ENCODE data around the gene ARHGEF40. TPM values are rescaled to one million over a fixed set of nuclear protein-coding genes. Genes with fewer than 3 reads are reported as not detected.

ARHGEF40 gene
- total and polyA plus RNA-seq, 10 of the 15 experiments (the other 5 are each of a cell fraction or from before 2014, with no cell fraction given): 0.03 to 0.31 (median 0.08) TPM; not detected in 2

DNA sequence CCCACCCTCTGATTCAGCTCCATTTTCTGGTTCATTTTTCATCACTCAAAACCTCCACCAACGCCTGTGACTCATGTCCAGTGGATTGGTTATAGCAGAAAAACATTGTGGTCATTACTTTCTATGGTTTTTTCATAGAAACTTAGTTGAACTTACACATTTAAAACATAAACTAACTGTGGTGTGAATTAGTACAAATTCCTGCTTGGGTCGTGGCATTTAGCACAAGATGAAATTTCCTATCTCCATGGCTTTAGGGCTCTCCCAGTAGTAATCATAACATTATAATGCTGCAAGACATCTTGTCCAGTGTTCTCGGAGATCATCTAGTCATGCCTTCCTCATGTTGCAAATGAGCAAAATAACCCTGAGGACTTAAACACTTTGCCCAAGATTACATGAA, 20.8 kb upstream of the ARHGEF40 start:
- BruUV-seq (replicated peaks): no TSS peak
- POLR2A ChIA-PET: no interaction called here
- H3K4me1 ChIP-seq (ENCODE audit: control insufficient read depth, insufficient read depth, low read length): no peaks in the 10 kb centered on the region
- FAIRE-seq (no peak), ATAC-seq (no peak), DNase-seq (ENCODE audit: low read depth, low spot score) (no peak)
- no peak overlapping the region for H3K4me2 ChIP-seq (ENCODE audit: control insufficient read depth, insufficient read depth)
- no peaks in the 10 kb centered on the region for H3K9me3 ChIP-seq (replicated peaks; ENCODE audit: control insufficient read depth, insufficient read depth, low read length)
- intact Hi-C loops (cut with micrococcal nuclease; ENCODE audit: unreplicated experiment) (no loop called here), in situ Hi-C loops (cut with MboI) (no loop called here)
- peaks cover 0 to 9% of the 10 kb centered on the region in 2 experiments; a peak in 1 of 4 replicates for H3K27me3 ChIP-seq (replicated peaks in 1 of 2; ENCODE audit: control insufficient read depth in 2 of 2, insufficient read depth in 2 of 2, low read length in 1 of 2)
- 24% methylated on average over 3 of the region's 3 CpGs for WGBS (ENCODE audit: insufficient coverage, insufficient replicate concordance, low lambda C conversion rate, missing lambda C conversion rate)
- SMC1A ChIA-PET (ENCODE audit: uncharacterized antibody, unreplicated experiment): interaction anchor here (1.5 kb wide), 2 partner anchors 19 to 75 kb away, joined by 3 to 4 read pairs; no protein-coding TSS in a partner anchor
- CTCF ChIA-PET: interaction anchor here (1.2 kb wide), 1 partner anchor 22 kb away, joined by 3 read pairs; no protein-coding TSS in a partner anchor
- no peak overlapping the region for H3K4me3 ChIP-seq
- H2AFZ ChIP-seq (ENCODE audit: control insufficient read depth, low read depth, low read length): no peak overlapping the region
- H3K36me3 ChIP-seq (ENCODE audit: control insufficient read depth in 2 of 2, insufficient read depth in 2 of 2, low read length in 1 of 2): no peaks in the 10 kb centered on the region
- no peaks in the 10 kb centered on the region; the same call in 1 of the 2 replicates for H4K20me1 ChIP-seq (ENCODE audit: control insufficient read depth, insufficient read depth)
- H3K79me2 ChIP-seq (ENCODE audit: control insufficient read depth, insufficient read depth, low read length): no peaks in the 10 kb centered on the region
- RAD21 ChIA-PET (ENCODE audit: unreplicated experiment): interaction anchor here (1.8 kb wide), 1 partner anchor 22 kb away, joined by 4 read pairs; no protein-coding TSS in a partner anchor
- no peak overlapping the region for H3K9ac ChIP-seq (ENCODE audit: control insufficient read depth, insufficient read depth, low read length)
- TF ChIP-seq, protein P1, sequence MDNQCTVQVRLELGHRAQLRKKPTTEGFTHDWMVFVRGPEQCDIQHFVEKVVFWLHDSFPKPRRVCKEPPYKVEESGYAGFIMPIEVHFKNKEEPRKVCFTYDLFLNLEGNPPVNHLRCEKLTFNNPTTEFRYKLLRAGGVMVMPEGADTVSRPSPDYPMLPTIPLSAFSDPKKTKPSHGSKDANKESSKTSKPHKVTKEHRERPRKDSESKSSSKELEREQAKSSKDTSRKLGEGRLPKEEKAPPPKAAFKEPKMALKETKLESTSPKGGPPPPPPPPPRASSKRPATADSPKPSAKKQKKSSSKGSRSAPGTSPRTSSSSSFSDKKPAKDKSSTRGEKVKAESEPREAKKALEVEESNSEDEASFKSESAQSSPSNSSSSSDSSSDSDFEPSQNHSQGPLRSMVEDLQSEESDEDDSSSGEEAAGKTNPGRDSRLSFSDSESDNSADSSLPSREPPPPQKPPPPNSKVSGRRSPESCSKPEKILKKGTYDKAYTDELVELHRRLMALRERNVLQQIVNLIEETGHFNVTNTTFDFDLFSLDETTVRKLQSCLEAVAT (IDR thresholded peaks at IDR 0.05): peak; percentile 74; the same call in 1 of the 2 replicates
- TF ChIP-seq RB1 (IDR thresholded peaks at IDR 0.05; ENCODE audit: borderline replicate concordance): no peak
- TF ChIP-seq SUZ12 (IDR thresholded peaks at IDR 0.05; ENCODE audit: unreplicated experiment): no peak
- TF ChIP-seq, protein P2, sequence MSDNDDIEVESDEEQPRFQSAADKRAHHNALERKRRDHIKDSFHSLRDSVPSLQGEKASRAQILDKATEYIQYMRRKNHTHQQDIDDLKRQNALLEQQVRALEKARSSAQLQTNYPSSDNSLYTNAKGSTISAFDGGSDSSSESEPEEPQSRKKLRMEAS (IDR thresholded peaks at IDR 0.05; ENCODE audit: low read depth, low read length): no peak
- H3K27ac ChIP-seq (ENCODE audit: control insufficient read depth, insufficient read depth): no peak overlapping the region

GRCh38 chr14:21050597-21050996, 19.5 kb upstream of the ARHGEF40 start:
- in situ Hi-C loops (cut with MboI): no loop called here
- CTCF ChIA-PET: interaction anchor here (1.0 to 2.6 kb wide), 4 partner anchors 11 to 37 kb away, joined by 3 to 10 read pairs (median 6); partner anchors contain the start of gene RNASE13
- no peak overlapping the region for H3K4me2 ChIP-seq (ENCODE audit: control insufficient read depth, insufficient read depth)
- H3K27ac ChIP-seq (ENCODE audit: control insufficient read depth, insufficient read depth): no peak overlapping the region
- RAD21 ChIA-PET (ENCODE audit: unreplicated experiment): interaction anchor here (1.1 kb wide), 1 partner anchor 36 kb away, joined by 3 read pairs; no protein-coding TSS in a partner anchor
- no peak overlapping the region for H3K4me3 ChIP-seq
- no peak for DNase-seq (ENCODE audit: low read depth, low spot score)
- H3K4me1 ChIP-seq (ENCODE audit: control insufficient read depth, insufficient read depth, low read length): no peaks in the 10 kb centered on the region
- no TSS peak for BruUV-seq (replicated peaks)
- intact Hi-C loops (cut with micrococcal nuclease; ENCODE audit: unreplicated experiment): no loop called here
- under 1% methylated on average over 3 of the region's 3 CpGs for whole genome bisulfite sequencing (ENCODE audit: insufficient coverage, insufficient replicate concordance, low lambda C conversion rate, missing lambda C conversion rate)
- peak; percentile 56 for ATAC-seq
- POLR2A ChIA-PET: no interaction called here
- H3K79me2 ChIP-seq (ENCODE audit: control insufficient read depth, insufficient read depth, low read length): no peaks in the 10 kb centered on the region
- H3K36me3 ChIP-seq (ENCODE audit: control insufficient read depth in 2 of 2, insufficient read depth in 2 of 2, low read length in 1 of 2): no peaks in the 10 kb centered on the region
- TF ChIP-seq MTA2 (IDR thresholded peaks at IDR 0.05; ENCODE audit: low read depth) (peak; percentile 77), FOS (IDR thresholded peaks at IDR 0.05; ENCODE audit: borderline replicate concordance, extremely low read depth, insufficient read length) (no peak), BHLHE40 (IDR thresholded peaks at IDR 0.05; ENCODE audit: borderline replicate concordance in 1 of 2, low read depth in 2 of 2, low read length in 1 of 2) (peak; percentile 35 to 66; a peak in 2 of 4 replicates)
- no peaks in the 10 kb centered on the region; the same call in 1 of the 2 replicates for H4K20me1 ChIP-seq (ENCODE audit: control insufficient read depth, insufficient read depth)
- H3K9me3 ChIP-seq (replicated peaks; ENCODE audit: control insufficient read depth, insufficient read depth, low read length): no peaks in the 10 kb centered on the region
- no peak for FAIRE-seq
- no peak overlapping the region for H3K9ac ChIP-seq (ENCODE audit: control insufficient read depth, insufficient read depth, low read length)
- H3K27me3 ChIP-seq (replicated peaks in 1 of 2; ENCODE audit: control insufficient read depth in 2 of 2, insufficient read depth in 2 of 2, low read length in 1 of 2): no peaks in the 10 kb centered on the region; a peak in 1 of 4 replicates
- no peak overlapping the region for H2AFZ ChIP-seq (ENCODE audit: control insufficient read depth, low read depth, low read length)
- SMC1A ChIA-PET (ENCODE audit: uncharacterized antibody, unreplicated experiment): interaction anchor here (1.2 to 1.5 kb wide), 2 partner anchors 36 to 74 kb away, joined by 3 to 5 read pairs; no protein-coding TSS in a partner anchor

Data from GM12878 (cell line).